NCI-H187 (cell line): ENCODE measurements around the gene STIP1.
"Not testable (repeated sequence)": the region's sequence is repeated elsewhere in the genome, so short reads cannot be mapped to it uniquely, and the experiment has no call there.

ENCODE experiments used
- DNase-seq, 2 experiments: peaks; one replicate each; lab custom pipeline; 2025; lab: John Stamatoyannopoulos, UW

The STIP1 gene

DNA sequence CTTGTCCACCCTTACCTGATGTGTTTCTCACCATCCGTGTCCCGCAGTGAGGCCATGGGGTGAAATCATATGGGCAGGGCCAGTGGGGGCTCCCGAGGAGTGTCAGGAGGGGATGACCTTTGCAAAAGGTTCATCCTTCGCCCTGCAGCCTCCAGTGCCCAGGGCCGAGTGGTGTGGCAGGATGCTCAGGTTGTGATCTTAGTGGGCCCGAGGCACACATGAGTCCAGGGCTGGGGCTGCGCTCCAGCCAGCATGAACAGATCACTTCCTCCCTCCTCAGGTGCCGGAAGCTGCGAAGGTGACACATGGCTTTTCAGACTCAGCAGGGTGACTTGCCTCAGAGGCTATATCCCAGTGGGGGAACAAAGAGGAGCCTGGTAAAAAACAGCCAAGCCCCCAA is 52.1 kb downstream of the STIP1 start:
- DNase-seq: no peak

DNA sequence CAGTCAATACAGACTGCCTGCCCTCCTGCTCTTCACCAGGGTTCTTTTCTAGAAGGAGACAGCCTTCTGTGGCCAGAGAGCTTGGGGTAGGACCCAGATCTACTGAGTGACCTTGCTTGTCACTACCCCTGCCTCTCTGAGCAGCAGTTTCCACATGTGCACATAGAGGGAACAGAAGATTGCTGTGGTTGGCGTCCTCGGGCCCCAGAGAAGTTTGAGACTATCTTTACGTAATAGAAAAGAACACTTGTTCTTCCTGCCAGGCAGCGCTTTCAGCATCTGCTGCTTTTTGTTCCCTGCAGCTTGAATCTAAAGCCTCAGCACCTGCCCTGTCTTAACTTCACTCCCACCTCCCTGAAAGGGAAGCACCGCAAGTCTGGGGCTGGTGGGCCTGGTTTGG is 53.0 kb downstream of the STIP1 start:
- DNase-seq: no peak

GRCh38 chr11:64239662-64240434 is 53.9 kb downstream of the STIP1 start:
- no peak for DNase-seq

DNA sequence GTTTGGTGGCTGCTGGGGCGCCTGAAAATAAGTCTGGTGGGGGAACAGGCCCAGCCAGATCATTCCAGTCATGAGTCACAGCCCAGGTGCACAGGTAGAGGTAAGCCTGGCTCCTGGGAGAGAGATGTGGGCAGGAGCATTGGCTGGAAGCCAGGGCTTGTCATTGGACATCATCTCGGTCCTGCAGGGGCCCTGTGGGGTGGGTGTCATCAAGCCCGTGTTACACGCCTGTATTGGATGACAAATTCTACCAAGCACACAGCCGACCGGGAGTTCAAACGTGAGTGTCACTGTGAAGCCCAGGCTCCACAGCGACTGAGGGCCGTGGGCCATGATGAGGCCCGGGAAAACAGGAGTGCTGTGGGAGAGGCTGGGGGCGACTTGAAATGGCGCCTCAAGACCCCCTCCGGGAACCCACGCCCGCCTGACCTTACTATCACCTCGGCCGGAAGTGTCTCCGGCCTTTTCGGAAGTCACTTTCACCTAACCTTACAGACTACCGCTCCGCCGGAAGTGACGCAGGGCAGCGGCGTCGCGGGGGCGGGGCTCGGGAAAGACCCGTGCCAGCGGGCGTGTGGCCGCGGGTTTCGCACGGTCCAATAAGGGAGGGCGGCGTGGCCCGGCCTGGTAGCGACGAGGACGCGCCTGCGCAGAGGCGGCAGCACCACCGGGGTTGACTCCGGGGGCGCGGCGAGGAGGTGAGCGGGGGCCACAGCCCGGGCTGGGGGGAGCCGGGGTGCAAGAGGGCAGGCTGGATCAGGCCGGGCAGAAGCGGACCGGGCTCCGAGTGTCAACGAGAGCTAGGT is 54.7 kb downstream of the STIP1 start, which contains the start of gene FKBP2:
FKBP2 (plus strand) TSS at position 661 of the 806 bp plus-strand sequence. CDS start 1,293 bp downstream, outside the sequence.
- DNase-seq: peak; percentile 88

DNA sequence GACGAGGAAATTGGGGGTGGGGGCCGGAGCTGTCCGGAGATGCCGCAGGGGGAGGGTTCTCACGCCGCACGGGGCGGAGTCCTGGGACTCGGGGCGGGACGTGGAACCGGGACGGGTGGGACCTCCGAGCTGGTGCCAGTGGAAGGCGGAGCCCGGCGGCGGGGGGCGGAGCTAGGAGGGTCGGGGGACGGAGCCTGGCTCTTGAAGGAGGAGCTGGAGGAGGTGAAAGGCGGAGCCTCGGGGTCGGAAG is 55.2 kb downstream of the STIP1 start:
- peak; percentile 96 for DNase-seq

GRCh38 chr11:64241491-64242374 is 55.8 kb downstream of the STIP1 start:
- DNase-seq: no peak

- no peak for DNase-seq
Observed at GRCh38 chr11:64243236-64243854, 57.4 kb downstream of the STIP1 start.

- no peak for DNase-seq
Observed at GRCh38 chr11:64244107-64244506, 58.1 kb downstream of the STIP1 start.

GRCh38 chr11:64244966-64245365 is 59.0 kb downstream of the STIP1 start:
- no peak for DNase-seq

DNA sequence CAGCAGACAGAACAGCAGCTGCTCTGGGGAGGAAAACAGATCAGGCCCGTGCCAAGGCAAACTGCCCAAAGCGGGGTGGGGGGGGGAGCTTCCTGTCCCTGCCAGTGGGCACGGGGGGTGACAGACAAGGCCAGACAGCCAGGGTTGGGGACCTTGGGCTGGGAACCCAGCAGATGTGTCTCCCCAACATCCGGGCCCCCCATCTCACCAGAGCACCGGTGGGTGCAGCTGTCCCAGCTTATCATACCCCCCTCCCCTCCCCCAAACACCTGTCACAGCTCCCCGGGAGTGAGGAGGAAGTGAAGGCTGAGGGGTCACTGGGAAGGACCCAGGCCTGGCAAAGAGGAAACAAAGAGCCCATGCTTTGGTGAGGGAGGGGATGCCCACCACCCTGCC is 59.4 kb downstream of the STIP1 start:
- DNase-seq: no peak

- DNase-seq: no peak
Observed at GRCh38 chr11:64245797-64246620, 60.0 kb downstream of the STIP1 start.

- not testable (repeated sequence) for DNase-seq
Observed at GRCh38 chr11:64246621-64246870, 60.6 kb downstream of the STIP1 start.

GRCh38 chr11:64246871-64247728 is 61.1 kb downstream of the STIP1 start, which contains the start of gene PPP1R14B:
Gene PPP1R14B (minus strand): TSS chr11:64246943. CDS start chr11:64246673, 270 bp downstream.
- peak; percentile 40 to 71 for DNase-seq

- no peak for DNase-seq
Observed at GRCh38 chr11:64247729-64248531, 62.0 kb downstream of the STIP1 start.

GRCh38 chr11:64248578-64248977 is 62.6 kb downstream of the STIP1 start:
- DNase-seq: no peak

GRCh38 chr11:64249038-64249437 is 63.1 kb downstream of the STIP1 start:
- DNase-seq: no peak

GRCh38 chr11:64249563-64250414 is 63.8 kb downstream of the STIP1 start:
- no peak for DNase-seq

GRCh38 chr11:64250415-64251015 is 64.5 kb downstream of the STIP1 start:
- DNase-seq: peak in 1 of 2 experiments; percentile 33
